Measurements from ENCODE around the gene PPAN.

Gene PPAN

DNA sequence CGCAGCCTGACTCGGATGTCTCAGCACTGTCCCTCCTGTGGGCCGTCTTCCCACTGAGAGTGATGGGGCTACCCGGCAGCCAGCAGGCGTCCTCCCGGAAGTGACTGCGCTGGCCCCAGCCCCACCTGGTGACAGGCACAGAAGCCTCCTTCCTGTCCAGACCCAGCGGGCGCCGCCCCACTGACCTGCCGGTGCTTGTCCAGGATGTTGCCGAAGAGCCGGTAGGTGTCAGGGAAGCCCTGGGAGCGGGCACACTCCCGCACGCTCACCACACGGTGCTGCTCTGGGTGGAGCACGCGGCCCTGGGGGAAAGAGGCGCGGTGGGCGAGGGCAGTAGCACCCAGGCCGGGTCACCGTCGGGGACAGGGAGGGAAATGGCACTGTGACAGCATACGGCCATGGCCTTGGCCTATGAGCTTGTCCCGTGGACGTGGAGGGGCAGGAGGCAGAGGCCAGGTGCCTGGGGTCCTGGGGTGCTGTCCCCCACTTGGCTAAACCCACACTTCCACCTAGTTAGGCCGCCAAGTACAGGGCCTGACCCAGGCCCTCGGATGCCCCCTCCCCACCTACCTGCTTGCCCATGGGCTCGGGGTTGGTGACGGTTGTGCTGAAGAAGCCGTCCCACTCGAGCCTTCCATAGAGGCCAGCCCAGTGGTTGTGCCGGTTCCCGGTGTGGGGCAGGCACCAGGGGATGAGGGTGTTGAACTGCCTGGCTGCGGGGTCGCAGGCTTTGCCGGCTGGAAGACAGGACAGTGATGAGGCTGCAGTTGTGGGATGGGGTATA is 29.6 kb downstream of the PPAN start:
- TF ChIP-seq POLR2A (IDR thresholded peaks at IDR 0.05; ENCODE audit: low read depth, low read length), result no peak
- TF ChIP-seq PAX5 (IDR thresholded peaks at IDR 0.05; ENCODE audit: insufficient read depth, low read length, severe bottlenecking), result no peak
- TF ChIP-seq SPI1 (IDR thresholded peaks at IDR 0.05; ENCODE audit: low read depth, low read length), result no peak
- no peak for DNase-seq (ENCODE audit: insufficient read length, low spot score)
- no peak for FAIRE-seq

DNA sequence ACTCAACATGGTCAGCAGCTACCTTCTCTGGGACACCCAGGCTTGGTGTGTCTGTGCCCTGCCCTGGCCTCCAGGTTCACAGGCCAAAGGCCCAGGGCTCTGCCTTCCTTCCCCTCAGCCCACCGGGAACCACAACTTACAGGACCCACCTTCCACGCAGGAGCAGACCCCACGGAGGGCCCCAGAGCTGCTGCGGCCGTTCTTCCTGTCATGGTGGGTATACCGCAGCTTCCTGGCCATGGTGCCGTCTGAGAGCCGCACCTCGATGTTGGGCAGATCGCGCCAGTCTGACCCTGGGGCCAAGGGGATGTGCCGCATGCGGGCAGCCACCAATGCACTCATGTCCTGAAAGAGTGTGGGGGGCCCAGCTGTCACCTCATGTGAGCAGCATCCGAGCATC is 30.8 kb downstream of the PPAN start:
- DNase-seq (ENCODE audit: insufficient read length, low spot score) (no peak), FAIRE-seq (no peak)
- TF ChIP-seq POLR2A (IDR thresholded peaks at IDR 0.05; ENCODE audit: low read depth, low read length), result no peak
- TF ChIP-seq POLR2AphosphoS5 (IDR thresholded peaks at IDR 0.05; ENCODE audit: low read depth, low read length), result no peak
- no peak for TF ChIP-seq SPI1 (IDR thresholded peaks at IDR 0.05; ENCODE audit: low read depth, low read length)
- no peak for TF ChIP-seq TAF1 (IDR thresholded peaks at IDR 0.05; ENCODE audit: low read depth, low read length)
- TF ChIP-seq PAX5 (IDR thresholded peaks at IDR 0.05; ENCODE audit: insufficient read depth, low read length, severe bottlenecking), result no peak
- no peak for TF ChIP-seq POU2F2 (IDR thresholded peaks at IDR 0.05; ENCODE audit: low read depth, low read length)

DNA sequence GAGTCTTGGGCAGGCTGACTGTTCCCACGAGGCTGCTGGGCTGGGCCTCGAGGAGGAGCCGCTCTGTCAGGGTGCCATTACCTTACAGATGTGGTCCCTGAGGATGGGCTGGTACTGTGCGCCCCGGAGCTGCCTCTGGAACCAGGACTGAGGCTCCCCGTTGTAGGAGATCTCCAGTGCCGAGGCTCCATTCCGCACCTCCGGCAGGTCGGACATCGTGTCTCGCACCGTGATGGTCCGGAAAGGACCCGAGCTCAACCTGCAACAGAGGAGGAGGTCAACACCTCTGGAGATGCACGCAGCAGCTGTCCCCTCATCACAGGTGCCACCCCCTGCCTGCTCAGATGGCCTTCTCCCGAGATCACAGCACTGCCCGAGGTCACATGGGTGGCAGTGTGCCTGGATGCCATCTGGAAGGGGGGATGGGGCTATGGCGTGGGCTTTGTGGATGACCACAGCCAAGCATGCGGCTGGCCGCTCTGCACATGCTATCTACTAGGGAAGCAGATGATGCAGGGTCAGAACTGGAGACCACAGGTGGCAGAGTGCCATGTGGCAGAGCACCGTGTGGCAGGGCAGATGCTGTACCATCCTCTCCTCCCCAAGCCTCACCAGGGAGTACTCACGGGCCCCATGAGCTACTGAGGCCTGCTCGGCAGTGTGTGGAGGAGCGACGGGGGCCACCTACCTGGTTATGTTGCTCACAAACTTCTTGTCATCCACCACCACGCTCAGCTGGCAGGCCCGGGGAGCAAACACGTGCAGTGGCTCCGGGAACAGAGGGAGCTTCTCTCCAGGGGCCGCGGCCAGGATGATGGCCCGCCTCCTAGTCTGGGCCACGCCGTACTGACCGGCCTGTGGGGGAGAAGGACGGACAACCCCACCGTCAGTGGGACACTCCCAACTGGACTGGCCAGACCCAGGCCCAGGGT is 31.9 kb downstream of the PPAN start:
- DNase-seq (ENCODE audit: insufficient read length, low spot score) (no peak), FAIRE-seq (no peak)
- TF ChIP-seq POU2F2 (IDR thresholded peaks at IDR 0.05; ENCODE audit: low read depth, low read length) (no peak), TAF1 (IDR thresholded peaks at IDR 0.05; ENCODE audit: low read depth, low read length) (no peak), POLR2A (IDR thresholded peaks at IDR 0.05; ENCODE audit: low read depth, low read length) (no peak), SPI1 (IDR thresholded peaks at IDR 0.05; ENCODE audit: low read depth, low read length) (no peak), POLR2AphosphoS5 (IDR thresholded peaks at IDR 0.05; ENCODE audit: low read depth, low read length) (no peak; the same call in 1 of the 2 replicates), PAX5 (IDR thresholded peaks at IDR 0.05; ENCODE audit: insufficient read depth, low read length, severe bottlenecking) (no peak)

DNA sequence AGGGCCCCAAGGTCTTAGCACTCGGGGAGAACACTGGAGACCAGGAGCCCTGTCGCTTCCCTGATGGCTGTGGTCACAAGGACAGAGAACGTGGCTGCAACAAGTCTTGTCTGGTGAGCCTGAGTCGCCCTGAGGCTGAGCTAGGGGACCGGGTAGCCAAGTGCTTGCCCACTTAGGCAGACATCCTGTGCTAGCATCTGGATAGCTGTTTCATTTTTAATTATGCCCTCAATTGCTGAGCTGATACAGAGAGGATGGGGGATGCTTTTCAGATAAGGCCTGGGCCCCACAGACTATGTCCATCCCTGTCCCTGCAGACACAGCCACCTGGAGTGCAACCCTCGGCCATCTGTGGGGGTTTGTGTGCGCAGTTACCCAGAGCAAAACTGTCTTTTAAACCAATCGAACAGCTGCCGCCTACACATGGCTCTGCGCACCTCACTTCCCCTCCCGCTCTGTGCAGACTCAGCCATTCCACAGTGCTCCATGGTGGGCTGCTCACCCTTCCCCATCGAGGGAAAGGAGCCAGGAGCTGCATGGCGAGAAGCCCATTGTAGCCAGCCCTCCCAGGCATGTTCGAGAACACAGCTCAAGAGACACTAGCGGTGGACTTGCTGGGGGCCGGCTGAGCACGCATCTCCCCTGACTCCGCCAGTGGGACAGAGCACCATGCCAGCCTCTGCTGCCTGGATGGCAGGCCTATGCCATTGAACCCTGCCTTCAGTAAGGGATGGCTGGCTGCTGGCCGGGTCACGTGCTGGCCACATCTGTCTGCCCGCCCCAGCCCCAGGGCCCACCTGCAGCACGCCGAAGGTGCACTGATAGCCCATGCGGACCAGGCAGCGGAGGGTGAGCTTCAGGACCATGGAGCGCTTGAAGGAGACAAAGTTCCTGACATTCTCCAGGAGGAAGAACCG is 33.0 kb downstream of the PPAN start:
- TF ChIP-seq SPI1 (IDR thresholded peaks at IDR 0.05; ENCODE audit: low read depth, low read length), result no peak
- no peak for TF ChIP-seq POU2F2 (IDR thresholded peaks at IDR 0.05; ENCODE audit: low read depth, low read length)
- no peak for TF ChIP-seq TAF1 (IDR thresholded peaks at IDR 0.05; ENCODE audit: low read depth, low read length)
- no peak for TF ChIP-seq POLR2AphosphoS5 (IDR thresholded peaks at IDR 0.05; ENCODE audit: low read depth, low read length)
- no peak for TF ChIP-seq PAX5 (IDR thresholded peaks at IDR 0.05; ENCODE audit: insufficient read depth, low read length, severe bottlenecking)
- no peak for TF ChIP-seq POLR2A (IDR thresholded peaks at IDR 0.05; ENCODE audit: low read depth, low read length)
- FAIRE-seq, result no peak
- no peak for DNase-seq (ENCODE audit: insufficient read length, low spot score)

DNA sequence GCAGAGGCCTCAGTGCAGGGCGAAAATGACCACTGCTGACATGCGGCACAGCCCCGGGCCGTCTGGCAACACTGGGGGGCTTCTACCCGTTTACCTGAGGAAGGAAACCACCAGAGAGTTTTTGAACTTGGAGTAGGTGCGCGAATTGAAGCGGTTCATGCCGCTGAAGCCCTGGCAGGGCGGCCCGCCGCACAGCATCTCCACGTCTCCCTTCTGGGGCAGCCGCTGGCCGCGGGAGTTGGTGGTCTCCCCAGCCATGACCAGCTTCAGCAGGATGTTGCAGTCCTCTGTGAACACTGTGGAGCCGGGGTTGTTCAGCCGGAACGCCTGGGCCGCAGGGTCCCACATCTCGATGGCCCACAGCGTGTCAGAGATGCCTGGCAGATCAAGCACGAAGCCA is 33.8 kb downstream of the PPAN start:
- FAIRE-seq (no peak), DNase-seq (ENCODE audit: insufficient read length, low spot score) (no peak)
- TF ChIP-seq POLR2A (IDR thresholded peaks at IDR 0.05; ENCODE audit: low read depth, low read length) (no peak), TAF1 (IDR thresholded peaks at IDR 0.05; ENCODE audit: low read depth, low read length) (no peak), POLR2AphosphoS5 (IDR thresholded peaks at IDR 0.05; ENCODE audit: low read depth, low read length) (no peak; the same call in 1 of the 2 replicates), SPI1 (IDR thresholded peaks at IDR 0.05; ENCODE audit: low read depth, low read length) (no peak), POU2F2 (IDR thresholded peaks at IDR 0.05; ENCODE audit: low read depth, low read length) (no peak), PAX5 (IDR thresholded peaks at IDR 0.05; ENCODE audit: insufficient read depth, low read length, severe bottlenecking) (no peak)

DNA sequence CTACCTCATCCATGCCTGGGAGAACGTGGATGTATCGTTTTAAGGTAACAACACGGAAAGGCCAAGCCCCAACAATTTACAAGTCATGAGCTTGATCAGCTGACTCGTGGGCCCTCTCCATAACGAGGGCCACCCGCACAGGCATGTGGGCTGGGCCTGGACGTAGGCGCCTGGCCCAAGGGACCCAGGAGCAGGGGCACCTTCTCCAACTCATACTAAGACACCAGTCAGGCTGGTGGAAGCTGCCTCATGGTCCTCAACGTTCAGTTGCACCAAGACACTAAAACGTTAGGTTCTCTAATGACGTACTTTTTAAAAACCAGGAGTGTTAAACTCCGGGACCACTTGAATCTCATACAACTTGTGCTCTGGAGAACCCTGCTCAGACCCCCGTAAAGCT is 35.3 kb downstream of the PPAN start:
- no peak for DNase-seq (ENCODE audit: insufficient read length, low spot score)
- FAIRE-seq, result no peak
- TF ChIP-seq POLR2A (IDR thresholded peaks at IDR 0.05; ENCODE audit: low read depth, low read length), result no peak
- no peak for TF ChIP-seq SPI1 (IDR thresholded peaks at IDR 0.05; ENCODE audit: low read depth, low read length)
- no peak for TF ChIP-seq POLR2AphosphoS5 (IDR thresholded peaks at IDR 0.05; ENCODE audit: low read depth, low read length)

DNA sequence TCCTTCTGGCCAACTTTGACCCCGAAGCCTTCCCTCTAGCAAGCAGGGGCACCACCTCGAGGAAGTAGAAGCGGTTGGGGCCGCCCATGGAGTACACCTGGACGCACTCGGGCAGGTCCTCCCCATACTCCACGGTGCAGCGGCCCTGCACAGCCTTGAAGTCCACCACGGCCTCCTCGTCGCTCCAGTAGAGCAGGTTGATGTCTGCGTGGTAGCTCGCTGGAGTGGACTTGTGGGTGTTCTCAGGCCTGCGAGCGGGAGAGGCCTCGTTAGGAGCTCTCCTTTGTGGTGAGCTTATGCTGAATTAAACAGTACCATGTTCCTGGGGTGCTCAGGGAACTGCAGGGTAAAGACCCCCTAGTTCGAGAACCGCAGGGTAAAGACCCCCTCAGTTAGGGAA is 35.8 kb downstream of the PPAN start:
- TF ChIP-seq PAX5 (IDR thresholded peaks at IDR 0.05; ENCODE audit: insufficient read depth, low read length, severe bottlenecking), result no peak
- TF ChIP-seq TAF1 (IDR thresholded peaks at IDR 0.05; ENCODE audit: low read depth, low read length), result no peak
- TF ChIP-seq SPI1 (IDR thresholded peaks at IDR 0.05; ENCODE audit: low read depth, low read length), result no peak
- no peak for TF ChIP-seq POLR2A (IDR thresholded peaks at IDR 0.05; ENCODE audit: low read depth, low read length)
- TF ChIP-seq POU2F2 (IDR thresholded peaks at IDR 0.05; ENCODE audit: low read depth, low read length), result no peak
- no peak for TF ChIP-seq POLR2AphosphoS5 (IDR thresholded peaks at IDR 0.05; ENCODE audit: low read depth, low read length)
- FAIRE-seq (no peak), DNase-seq (ENCODE audit: insufficient read length, low spot score) (no peak)

DNA sequence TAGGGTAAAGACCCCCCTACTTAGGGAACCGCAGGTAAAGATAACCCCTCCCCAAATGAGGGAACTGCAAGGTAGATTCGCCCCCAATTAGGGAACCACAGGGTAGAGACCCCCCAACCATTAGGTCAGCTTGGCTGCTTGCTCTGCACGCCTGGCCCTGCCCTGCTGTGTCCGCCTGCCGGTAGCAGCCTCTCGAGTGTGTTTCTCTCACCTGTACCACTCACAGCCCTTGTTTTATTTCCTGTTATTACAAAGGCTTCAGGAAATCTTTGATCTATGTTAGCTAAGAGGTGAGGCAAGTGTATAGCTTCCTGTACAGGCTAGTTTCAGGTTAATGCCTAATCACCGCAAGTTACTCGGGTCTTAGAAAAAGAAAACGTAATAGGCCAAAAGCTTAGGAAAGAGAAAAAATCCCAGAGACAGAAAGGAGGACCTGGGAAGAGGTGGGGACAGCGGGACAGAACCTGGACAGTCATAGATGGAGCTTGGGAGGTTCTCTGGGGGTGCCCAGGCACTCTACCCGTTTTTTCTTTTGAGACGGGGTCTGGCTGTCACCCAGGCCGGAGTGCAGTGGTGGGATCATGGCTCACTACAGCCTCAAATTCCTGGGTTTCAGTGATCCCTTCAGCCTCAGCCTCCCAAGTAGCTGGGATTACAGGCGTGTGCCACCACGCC is 36.7 kb downstream of the PPAN start:
- no peak for TF ChIP-seq POU2F2 (IDR thresholded peaks at IDR 0.05; ENCODE audit: low read depth, low read length)
- no peak for TF ChIP-seq SPI1 (IDR thresholded peaks at IDR 0.05; ENCODE audit: low read depth, low read length)
- TF ChIP-seq PAX5 (IDR thresholded peaks at IDR 0.05; ENCODE audit: insufficient read depth, low read length, severe bottlenecking), result no peak
- no peak for TF ChIP-seq TAF1 (IDR thresholded peaks at IDR 0.05; ENCODE audit: low read depth, low read length)
- no peak for TF ChIP-seq POLR2AphosphoS5 (IDR thresholded peaks at IDR 0.05; ENCODE audit: low read depth, low read length)
- TF ChIP-seq POLR2A (IDR thresholded peaks at IDR 0.05; ENCODE audit: low read depth, low read length), result no peak
- DNase-seq (ENCODE audit: insufficient read length, low spot score), result no peak
- no peak for FAIRE-seq

All from GM12891 (cell line).